Measurements from ENCODE around the gene HADHA.

GRCh38 chr2:26202981-26203490 is 41.4 kb downstream of the HADHA start:
- TF ChIP-seq CTCF (IDR thresholded peaks at IDR 0.05; ENCODE audit: insufficient read depth, low read length, poor library complexity, severe bottlenecking) (no peak), EZH2phosphoT487 (conservative IDR thresholded peaks at IDR 0.05; ENCODE audit: low read length) (no peak)
